HL-60 (cell line): Measurements from ENCODE around the gene IMP3.

ENCODE experiments used
- CTCF ChIP-seq: IDR thresholded peaks from one replicate; pipeline ENCODE4 v1.5.1; 2011; ENCODE audit warnings: low read length, control low read depth, inconsistent platforms; ENCODE audit not compliant: insufficient read depth
- GABPA ChIP-seq: IDR thresholded peaks from 2 replicates; pipeline ENCODE4 v1.6.1; 2012; ENCODE audit warnings: low read depth
- POLR2AphosphoS5 ChIP-seq: IDR thresholded peaks from 2 replicates; pipeline ENCODE4 v1.6.1; 2012; ENCODE audit warnings: low read depth
- REST ChIP-seq: IDR thresholded peaks from 2 replicates; pipeline ENCODE4 v1.6.1; 2012; ENCODE audit warnings: low read depth; ENCODE audit not compliant: insufficient replicate concordance
- SPI1 ChIP-seq: IDR thresholded peaks from 2 replicates; pipeline ENCODE4 v1.6.1; 2012; ENCODE audit warnings: low read depth, mild to moderate bottlenecking, borderline replicate concordance

- TF ChIP-seq GABPA (no peak), CTCF (no peak), POLR2AphosphoS5 (no peak), REST (no peak), SPI1 (no peak)
These were observed 1.6 kb upstream of the IMP3 start for GRCh38 chr15:75641603-75642002.
